HepG2 (cell line): ENCODE measurements around the gene CDH23. TPM values are rescaled to one million over a fixed set of nuclear protein-coding genes. Genes with fewer than 3 reads are reported as not detected.
A peak's percentile ranks its signal among the peaks of the same experiment; 100 is the strongest.

Source experiments
- IKZF5 ChIP-seq: IDR thresholded peaks from 2 replicates; pipeline ENCODE4 v1.6.1; 2018; ENCODE audit warnings: missing genetic modification reagents, mild to moderate bottlenecking, missing compliant biosample characterization
- LCORL ChIP-seq, 2 experiments: fragments of 450-650 bp in 1 of 2; sonication (generic) in 1 of 2; formaldehyde crosslinking in 1 of 2; IDR thresholded peaks; 2 replicates each; pipeline versions ENCODE4 v1.5.0 to v1.6.1; 2017 to 2020; ENCODE audit warnings: antibody characterized with exemption in 1 of 2, missing genetic modification reagents in 1 of 2
- MAX ChIP-seq: IDR thresholded peaks from 2 replicates; pipeline ENCODE4 v1.6.1; 2012; ENCODE audit warnings: inconsistent platforms
- MLX ChIP-seq: IDR thresholded peaks from 2 replicates; pipeline ENCODE4 v1.6.1; 2016
- NCOA5 ChIP-seq: sonication (generic); formaldehyde crosslinking; IDR thresholded peaks from 2 replicates; pipeline ENCODE4 v1.4.0; 2020; ENCODE audit warnings: missing genetic modification reagents
- NFE2L2 ChIP-seq: fragments of 150-350 bp; IDR thresholded peaks from 2 replicates; pipeline ENCODE4 v1.6.1; 2014; ENCODE audit warnings: low read length
- PRPF4 ChIP-seq: fragments of 200-400 bp; formaldehyde crosslinking; IDR thresholded peaks from 2 replicates; pipeline ENCODE4 v1.6.1; 2016; ENCODE audit warnings: low read length, low read depth; ENCODE audit not compliant: poor library complexity, severe bottlenecking
- RBAK ChIP-seq: sonication (generic); formaldehyde crosslinking; IDR thresholded peaks from 2 replicates; pipeline ENCODE4 v1.5.1; 2020; ENCODE audit warnings: mild to moderate bottlenecking, missing genetic modification reagents
- RBM39 ChIP-seq: fragments of 200-400 bp; formaldehyde crosslinking; IDR thresholded peaks from one replicate; pipeline ENCODE4 v1.6.1; 2018; ENCODE audit warnings: antibody characterized with exemption, mild to moderate bottlenecking, low read depth, low read length; ENCODE audit not compliant: poor library complexity, severe bottlenecking
- RFXAP ChIP-seq: sonication (generic); formaldehyde crosslinking; IDR thresholded peaks from 2 replicates; pipeline ENCODE4 v1.4.0; 2020; ENCODE audit warnings: missing genetic modification reagents, borderline replicate concordance
- SATB2 ChIP-seq: sonication (generic); formaldehyde crosslinking; IDR thresholded peaks from 2 replicates; pipeline ENCODE4 v1.5.0; 2020; ENCODE audit warnings: missing genetic modification reagents
- SCMH1 ChIP-seq: sonication (generic); formaldehyde crosslinking; IDR thresholded peaks from 2 replicates; pipeline ENCODE4 v1.9.0; 2021; ENCODE audit warnings: missing genetic modification reagents, mild to moderate bottlenecking, borderline replicate concordance
- SOX6 ChIP-seq, 2 experiments: fragments of 450-650 bp in 1 of 2; sonication (generic) in 1 of 2; formaldehyde crosslinking in 1 of 2; IDR thresholded peaks; 2 replicates each; pipeline versions ENCODE4 v1.4.0 to v1.6.1; 2017 to 2020; ENCODE audit warnings: antibody characterized with exemption in 1 of 2, mild to moderate bottlenecking in 1 of 2, missing genetic modification reagents in 1 of 2
- TAF1 ChIP-seq: sonication (generic); formaldehyde crosslinking; IDR thresholded peaks from 2 replicates; pipeline ENCODE4 v1.4.0; 2020; ENCODE audit warnings: missing genetic modification reagents
- TBL1XR1 ChIP-seq: fragments of 150-350 bp; IDR thresholded peaks from 2 replicates; pipeline ENCODE4 v1.6.1; 2014; ENCODE audit warnings: borderline replicate concordance, low read length; ENCODE audit not compliant: partially characterized antibody
- U2AF2 ChIP-seq: fragments of 200-400 bp; formaldehyde crosslinking; IDR thresholded peaks from 2 replicates; pipeline ENCODE4 v1.6.1; 2017; ENCODE audit warnings: low read depth, mild to moderate bottlenecking, low read length
- ZBTB42 ChIP-seq: sonication (generic); formaldehyde crosslinking; IDR thresholded peaks from 2 replicates; pipeline ENCODE4 v1.5.0; 2020; ENCODE audit warnings: mild to moderate bottlenecking, missing genetic modification reagents
- ZBTB8A ChIP-seq: sonication (generic); formaldehyde crosslinking; IDR thresholded peaks from 2 replicates; pipeline ENCODE4 v1.4.0; 2020; ENCODE audit warnings: mild to moderate bottlenecking, low read depth, missing genetic modification reagents, borderline replicate concordance
- ZNF143 ChIP-seq: sonication (generic); formaldehyde crosslinking; IDR thresholded peaks from 2 replicates; pipeline ENCODE4 v1.4.0; 2020; ENCODE audit warnings: missing genetic modification reagents
- ZNF17 ChIP-seq: sonication (generic); formaldehyde crosslinking; IDR thresholded peaks from 2 replicates; pipeline ENCODE4 v1.5.0; 2020; ENCODE audit warnings: mild to moderate bottlenecking, missing genetic modification reagents
- ZNF275 ChIP-seq: sonication (generic); formaldehyde crosslinking; IDR thresholded peaks from 2 replicates; pipeline ENCODE4 v1.8.0; 2022; ENCODE audit warnings: missing genetic modification reagents, mild to moderate bottlenecking, inconsistent platforms, borderline replicate concordance
- ZNF326 ChIP-seq: sonication (generic); formaldehyde crosslinking; IDR thresholded peaks from 2 replicates; pipeline ENCODE4 v1.4.0; 2020; ENCODE audit warnings: missing genetic modification reagents, borderline replicate concordance
- ZNF670 ChIP-seq: sonication (generic); formaldehyde crosslinking; IDR thresholded peaks from 2 replicates; pipeline ENCODE4 v1.8.0; 2022; ENCODE audit warnings: mild to moderate bottlenecking, missing genetic modification reagents, borderline replicate concordance
- ZNF691 ChIP-seq: sonication (generic); formaldehyde crosslinking; IDR thresholded peaks from 2 replicates; pipeline ENCODE4 v1.4.0; 2020; ENCODE audit warnings: missing genetic modification reagents, low read depth, mild to moderate bottlenecking, borderline replicate concordance
- ZNF749 ChIP-seq: sonication (generic); formaldehyde crosslinking; IDR thresholded peaks from 2 replicates; pipeline ENCODE4 v1.8.0; 2022; ENCODE audit warnings: mild to moderate bottlenecking, missing genetic modification reagents, moderate library complexity, borderline replicate concordance
- ZNF766 ChIP-seq: sonication (generic); formaldehyde crosslinking; IDR thresholded peaks from 2 replicates; pipeline ENCODE4 v1.5.0; 2020; ENCODE audit warnings: missing genetic modification reagents, borderline replicate concordance
- polyA plus RNA-seq, 8 experiments: library from polyadenylated mRNA; depleted of rRNA in 3 of 8; stranded (reverse) in 7 of 8; unstranded in 1 of 8; fragments of >200 nt; fragmentation: Illumina TruSeq in 4 of 8; extraction: Trizol in 4 of 8; gene quantifications; 2 replicates each; pipeline versions ENCODE4 v1.2.1 to v1.2.3, GENCODE V29; 2011 to 2016; ENCODE audit warnings: low read depth in 4 of 8, missing spikeins in 1 of 8, mixed read lengths in 1 of 8; ENCODE audit not compliant: insufficient read depth in 1 of 8
- total RNA-seq, 5 experiments: library from RNA; depleted of rRNA; stranded (reverse); fragments of >200 nt; fragmentation: Illumina TruSeq; extraction: Trizol; gene quantifications; 2 replicates each; pipeline ENCODE4 v1.2.3, GENCODE V29; 2016; ENCODE audit warnings: low read depth in 1 of 5

Gene CDH23
- total and polyA plus RNA-seq, 2 of the 13 experiments (the other 11 are each of a cell fraction or from before 2014, with no cell fraction given), result 0.13 TPM; not detected in 1

- TF ChIP-seq MAX (peak; percentile 73), SCMH1 (CRISPR knock-in tag) (no peak), LCORL (IDR thresholded peaks at IDR 0.05) (no peak), LCORL (CRISPR knock-in tag; IDR thresholded peaks at IDR 0.05) (peak; percentile 40; the same call in 1 of the 2 replicates), RBM39 (peak; percentile 70), U2AF2 (no peak), SATB2 (CRISPR knock-in tag) (no peak), ZBTB42 (CRISPR knock-in tag) (no peak), NFE2L2 (no peak), PRPF4 (no peak), TBL1XR1 (no peak), ZNF766 (CRISPR knock-in tag) (0 out of 2 replicates have a peak, but pooled peaks have one; percentile 64), SOX6 (IDR thresholded peaks at IDR 0.05) (no peak), SOX6 (CRISPR knock-in tag; IDR thresholded peaks at IDR 0.05) (peak; percentile 48; the same call in 1 of the 2 replicates), ZNF691 (CRISPR knock-in tag) (no peak; the same call in 1 of the 2 replicates), ZBTB8A (CRISPR knock-in tag) (no peak), ZNF275 (CRISPR knock-in tag) (no peak), ZNF143 (CRISPR knock-in tag) (peak; percentile 25; the same call in 1 of the 2 replicates), MLX (peak; percentile 69), IKZF5 (CRISPR knock-in tag) (peak; percentile 68), ZNF749 (CRISPR knock-in tag) (0 out of 2 replicates have a peak, but pooled peaks have one; percentile 49), RFXAP (CRISPR knock-in tag) (no peak), NCOA5 (CRISPR knock-in tag) (no peak), ZNF326 (CRISPR knock-in tag) (0 out of 2 replicates have a peak, but pooled peaks have one; percentile 46), TAF1 (CRISPR knock-in tag) (peak; percentile 90), RBAK (CRISPR knock-in tag) (no peak), ZNF17 (CRISPR knock-in tag) (no peak), ZNF670 (CRISPR knock-in tag) (no peak)
Observed at GRCh38 chr10:71850743-71851464, 454.2 kb downstream of the CDH23 start, which contains the start of gene PSAP (continued).
